ENCODE measurements around the gene DYNC1LI2. TPM values are rescaled to one million over a fixed set of nuclear protein-coding genes. Genes with fewer than 3 reads are reported as not detected.

The DYNC1LI2 gene
- total RNA-seq, 1 experiment from 2014 or later, result 92.8 TPM

DNA sequence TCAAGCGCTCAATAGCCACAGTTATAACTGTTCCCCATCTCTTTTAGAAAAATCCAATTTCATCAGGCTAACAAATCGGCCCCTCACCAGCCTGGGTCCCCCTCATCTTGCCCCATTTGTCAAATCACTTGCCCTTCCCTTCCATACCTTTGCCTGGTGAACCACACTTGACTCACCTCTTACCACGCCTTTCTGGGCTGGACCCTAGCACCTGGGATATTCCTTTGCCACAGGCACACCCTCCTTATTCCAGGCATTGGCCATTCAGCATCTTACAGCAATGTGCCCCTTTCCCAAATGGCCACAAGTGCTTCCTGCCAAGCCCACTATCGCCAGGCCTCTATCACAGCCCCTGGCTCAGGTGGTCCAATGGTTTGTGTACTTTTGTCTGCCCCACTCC lies 69.7 kb downstream of the DYNC1LI2 start:
- no TSS peak for BruUV-seq (replicated peaks)
- intact Hi-C loops (cut with micrococcal nuclease), result no loop called here
- RAD21 ChIA-PET (ENCODE audit: low non-redundant PET in 1 of 2, low total read pairs in 2 of 2, uncharacterized antibody in 2 of 2, unreplicated experiment in 2 of 2), result no interaction called here

DNA sequence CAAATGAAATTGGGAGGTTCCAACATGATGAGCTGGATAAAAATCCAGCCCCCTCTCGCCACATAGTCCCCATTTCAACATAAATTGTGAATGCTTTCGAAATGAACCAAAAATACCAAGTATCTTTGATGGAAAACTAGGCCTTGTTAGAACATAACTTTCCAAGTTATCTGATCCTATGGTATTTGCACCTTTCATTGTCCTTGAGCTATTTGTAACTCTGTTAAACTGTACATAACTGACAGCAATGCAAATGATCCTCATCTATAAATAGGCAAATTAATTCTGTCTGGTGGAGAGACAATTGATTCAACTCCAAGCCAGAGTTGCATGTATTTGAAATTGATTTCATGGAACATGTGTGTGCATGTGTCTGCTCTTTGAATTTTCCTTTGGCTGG lies 73.1 kb downstream of the DYNC1LI2 start:
- POLR2A ChIA-PET, result no interaction called here
- peaks cover 39% of the 10 kb centered on the region for H3K79me2 ChIP-seq (ENCODE audit: insufficient read depth, low read length)
- H3K27ac ChIP-seq (ENCODE audit: low read depth, low read length), result no peak overlapping the region
- no peaks in the 10 kb centered on the region for H3K9me2 ChIP-seq (ENCODE audit: insufficient read depth)
- no peak overlapping the region for H2AFZ ChIP-seq (ENCODE audit: low read depth, low read length, poor library complexity, severe bottlenecking)
- CTCF ChIA-PET, result interaction anchor here (1.4 kb wide), 1 partner anchor 15 kb away, joined by 4 read pairs; no protein-coding TSS in a partner anchor
- H3K4me2 ChIP-seq (ENCODE audit: low read length), result no peak overlapping the region
- BruUV-seq (replicated peaks), result no TSS peak
- no peaks in the 10 kb centered on the region for H3K27me3 ChIP-seq (ENCODE audit: insufficient read depth, low read length)
- DNase-seq (ENCODE audit: low read depth, low spot score) (no peak), ATAC-seq (no peak)
- H3K9ac ChIP-seq (ENCODE audit: low read length), result no peak overlapping the region
- 0 out of 2 replicates have a peak, but pooled peaks cover 3% of the 10 kb centered on the region for H4K20me1 ChIP-seq (ENCODE audit: insufficient read depth)
- no peak overlapping the region for H3K4me3 ChIP-seq (replicated peaks in 1 of 2; ENCODE audit: low read depth in 1 of 2, low read length in 2 of 2)
- intact Hi-C loops (cut with micrococcal nuclease), result no loop called here
- peaks cover 3 to 14% of the 10 kb centered on the region in 2 experiments; a peak in 3 of 4 replicates for H3K4me1 ChIP-seq (ENCODE audit: control insufficient read depth in 1 of 2, insufficient read depth in 2 of 2, low read length in 2 of 2)
- RAD21 ChIA-PET (ENCODE audit: low non-redundant PET in 1 of 2, low total read pairs in 2 of 2, uncharacterized antibody in 2 of 2, unreplicated experiment in 2 of 2), result no interaction called here
- no peaks in the 10 kb centered on the region for H3K9me3 ChIP-seq (ENCODE audit: control insufficient read depth in 1 of 2, insufficient read depth in 1 of 2, low read depth in 1 of 2, low read length in 2 of 2)
- no peaks in the 10 kb centered on the region for H3K36me3 ChIP-seq (ENCODE audit: control insufficient read depth in 1 of 2, insufficient read depth in 2 of 2, low read length in 2 of 2)
- no peak for TF ChIP-seq EGR1 (IDR thresholded peaks at IDR 0.05; ENCODE audit: low read depth)
- no peak for TF ChIP-seq CEBPB (IDR thresholded peaks at IDR 0.05; ENCODE audit: low read depth)
- no peak for TF ChIP-seq POLR2A (IDR thresholded peaks at IDR 0.05; ENCODE audit: borderline replicate concordance, extremely low read depth, insufficient read depth, insufficient read length)
- TF ChIP-seq, protein P1, sequence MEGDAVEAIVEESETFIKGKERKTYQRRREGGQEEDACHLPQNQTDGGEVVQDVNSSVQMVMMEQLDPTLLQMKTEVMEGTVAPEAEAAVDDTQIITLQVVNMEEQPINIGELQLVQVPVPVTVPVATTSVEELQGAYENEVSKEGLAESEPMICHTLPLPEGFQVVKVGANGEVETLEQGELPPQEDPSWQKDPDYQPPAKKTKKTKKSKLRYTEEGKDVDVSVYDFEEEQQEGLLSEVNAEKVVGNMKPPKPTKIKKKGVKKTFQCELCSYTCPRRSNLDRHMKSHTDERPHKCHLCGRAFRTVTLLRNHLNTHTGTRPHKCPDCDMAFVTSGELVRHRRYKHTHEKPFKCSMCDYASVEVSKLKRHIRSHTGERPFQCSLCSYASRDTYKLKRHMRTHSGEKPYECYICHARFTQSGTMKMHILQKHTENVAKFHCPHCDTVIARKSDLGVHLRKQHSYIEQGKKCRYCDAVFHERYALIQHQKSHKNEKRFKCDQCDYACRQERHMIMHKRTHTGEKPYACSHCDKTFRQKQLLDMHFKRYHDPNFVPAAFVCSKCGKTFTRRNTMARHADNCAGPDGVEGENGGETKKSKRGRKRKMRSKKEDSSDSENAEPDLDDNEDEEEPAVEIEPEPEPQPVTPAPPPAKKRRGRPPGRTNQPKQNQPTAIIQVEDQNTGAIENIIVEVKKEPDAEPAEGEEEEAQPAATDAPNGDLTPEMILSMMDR (IDR thresholded peaks at IDR 0.05 in 2 of 3, conservative IDR thresholded peaks at IDR 0.05 in 1 of 3; ENCODE audit: borderline replicate concordance in 1 of 3, insufficient read depth in 1 of 3, low read depth in 2 of 3, low read length in 2 of 3), result no peak
- TF ChIP-seq, protein P2, sequence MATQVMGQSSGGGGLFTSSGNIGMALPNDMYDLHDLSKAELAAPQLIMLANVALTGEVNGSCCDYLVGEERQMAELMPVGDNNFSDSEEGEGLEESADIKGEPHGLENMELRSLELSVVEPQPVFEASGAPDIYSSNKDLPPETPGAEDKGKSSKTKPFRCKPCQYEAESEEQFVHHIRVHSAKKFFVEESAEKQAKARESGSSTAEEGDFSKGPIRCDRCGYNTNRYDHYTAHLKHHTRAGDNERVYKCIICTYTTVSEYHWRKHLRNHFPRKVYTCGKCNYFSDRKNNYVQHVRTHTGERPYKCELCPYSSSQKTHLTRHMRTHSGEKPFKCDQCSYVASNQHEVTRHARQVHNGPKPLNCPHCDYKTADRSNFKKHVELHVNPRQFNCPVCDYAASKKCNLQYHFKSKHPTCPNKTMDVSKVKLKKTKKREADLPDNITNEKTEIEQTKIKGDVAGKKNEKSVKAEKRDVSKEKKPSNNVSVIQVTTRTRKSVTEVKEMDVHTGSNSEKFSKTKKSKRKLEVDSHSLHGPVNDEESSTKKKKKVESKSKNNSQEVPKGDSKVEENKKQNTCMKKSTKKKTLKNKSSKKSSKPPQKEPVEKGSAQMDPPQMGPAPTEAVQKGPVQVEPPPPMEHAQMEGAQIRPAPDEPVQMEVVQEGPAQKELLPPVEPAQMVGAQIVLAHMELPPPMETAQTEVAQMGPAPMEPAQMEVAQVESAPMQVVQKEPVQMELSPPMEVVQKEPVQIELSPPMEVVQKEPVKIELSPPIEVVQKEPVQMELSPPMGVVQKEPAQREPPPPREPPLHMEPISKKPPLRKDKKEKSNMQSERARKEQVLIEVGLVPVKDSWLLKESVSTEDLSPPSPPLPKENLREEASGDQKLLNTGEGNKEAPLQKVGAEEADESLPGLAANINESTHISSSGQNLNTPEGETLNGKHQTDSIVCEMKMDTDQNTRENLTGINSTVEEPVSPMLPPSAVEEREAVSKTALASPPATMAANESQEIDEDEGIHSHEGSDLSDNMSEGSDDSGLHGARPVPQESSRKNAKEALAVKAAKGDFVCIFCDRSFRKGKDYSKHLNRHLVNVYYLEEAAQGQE (IDR thresholded peaks at IDR 0.05; ENCODE audit: low read depth), result no peak
- TF ChIP-seq ELF1 (IDR thresholded peaks at IDR 0.05; ENCODE audit: borderline replicate concordance, low read depth), result no peak
- TF ChIP-seq ZFX (IDR thresholded peaks at IDR 0.05), result no peak
- TF ChIP-seq JUND (IDR thresholded peaks at IDR 0.05), result no peak
- TF ChIP-seq, protein P3, sequence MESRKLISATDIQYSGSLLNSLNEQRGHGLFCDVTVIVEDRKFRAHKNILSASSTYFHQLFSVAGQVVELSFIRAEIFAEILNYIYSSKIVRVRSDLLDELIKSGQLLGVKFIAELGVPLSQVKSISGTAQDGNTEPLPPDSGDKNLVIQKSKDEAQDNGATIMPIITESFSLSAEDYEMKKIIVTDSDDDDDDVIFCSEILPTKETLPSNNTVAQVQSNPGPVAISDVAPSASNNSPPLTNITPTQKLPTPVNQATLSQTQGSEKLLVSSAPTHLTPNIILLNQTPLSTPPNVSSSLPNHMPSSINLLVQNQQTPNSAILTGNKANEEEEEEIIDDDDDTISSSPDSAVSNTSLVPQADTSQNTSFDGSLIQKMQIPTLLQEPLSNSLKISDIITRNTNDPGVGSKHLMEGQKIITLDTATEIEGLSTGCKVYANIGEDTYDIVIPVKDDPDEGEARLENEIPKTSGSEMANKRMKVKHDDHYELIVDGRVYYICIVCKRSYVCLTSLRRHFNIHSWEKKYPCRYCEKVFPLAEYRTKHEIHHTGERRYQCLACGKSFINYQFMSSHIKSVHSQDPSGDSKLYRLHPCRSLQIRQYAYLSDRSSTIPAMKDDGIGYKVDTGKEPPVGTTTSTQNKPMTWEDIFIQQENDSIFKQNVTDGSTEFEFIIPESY (IDR thresholded peaks at IDR 0.05; ENCODE audit: extremely low read depth, insufficient replicate concordance, low read length), result no peak
- no peak for TF ChIP-seq EZH2phosphoT487 (IDR thresholded peaks at IDR 0.05; ENCODE audit: borderline replicate concordance)
- no peak for TF ChIP-seq ZNF274 (IDR thresholded peaks at IDR 0.05; ENCODE audit: low read depth, low read length)

More for the DNA sequence above, 69.7 kb downstream of the DYNC1LI2 start:
- no peaks in the 10 kb centered on the region for H3K9me2 ChIP-seq (ENCODE audit: insufficient read depth)
- peak; percentile 85 for ATAC-seq
- H3K9me3 ChIP-seq (ENCODE audit: control insufficient read depth in 1 of 2, insufficient read depth in 1 of 2, low read depth in 1 of 2, low read length in 2 of 2), result no peaks in the 10 kb centered on the region
- no peaks in the 10 kb centered on the region for H3K27me3 ChIP-seq (ENCODE audit: insufficient read depth, low read length)
- DNase-seq (ENCODE audit: low read depth, low spot score), result no peak
- TF ChIP-seq SP1 (IDR thresholded peaks at IDR 0.05; ENCODE audit: low read depth) (no peak), ZNF274 (IDR thresholded peaks at IDR 0.05; ENCODE audit: low read depth, low read length) (no peak), CBX3 (IDR thresholded peaks at IDR 0.05; ENCODE audit: low read depth) (no peak)
- TF ChIP-seq, protein P4, sequence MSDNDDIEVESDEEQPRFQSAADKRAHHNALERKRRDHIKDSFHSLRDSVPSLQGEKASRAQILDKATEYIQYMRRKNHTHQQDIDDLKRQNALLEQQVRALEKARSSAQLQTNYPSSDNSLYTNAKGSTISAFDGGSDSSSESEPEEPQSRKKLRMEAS (IDR thresholded peaks at IDR 0.05), result no peak
- no peak overlapping the region for H3K27ac ChIP-seq (ENCODE audit: low read depth, low read length)
- peaks cover 43% of the 10 kb centered on the region for H3K79me2 ChIP-seq (ENCODE audit: insufficient read depth, low read length)
- H3K9ac ChIP-seq (ENCODE audit: low read length), result no peak overlapping the region
- peak overlapping the region; percentile 42 for H3K4me2 ChIP-seq (ENCODE audit: low read length)
- CTCF ChIA-PET, result interaction anchor here (2.2 kb wide), 1 partner anchor 31 kb away, joined by 5 read pairs; no protein-coding TSS in a partner anchor
- POLR2A ChIA-PET, result no interaction called here
- H3K36me3 ChIP-seq (ENCODE audit: control insufficient read depth in 1 of 2, insufficient read depth in 2 of 2, low read length in 2 of 2), result no peaks in the 10 kb centered on the region
- H2AFZ ChIP-seq (ENCODE audit: low read depth, low read length, poor library complexity, severe bottlenecking), result no peak overlapping the region
- no peaks in the 10 kb centered on the region for H4K20me1 ChIP-seq (ENCODE audit: insufficient read depth)
- H3K4me3 ChIP-seq (replicated peaks in 1 of 2; ENCODE audit: low read depth in 1 of 2, low read length in 2 of 2), result no peak overlapping the region
- H3K4me1 ChIP-seq (ENCODE audit: control insufficient read depth in 1 of 2, insufficient read depth in 2 of 2, low read length in 2 of 2), result peaks cover 3 to 14% of the 10 kb centered on the region in 2 experiments; a peak in 3 of 4 replicates

Measured in HCT116 (cell line).